ENCODE data around the gene ANK3.

- no peak for TF ChIP-seq POLR2A (IDR thresholded peaks at IDR 0.05)
- no peak for TF ChIP-seq CTCF (IDR thresholded peaks at IDR 0.05)
- TF ChIP-seq POLR2AphosphoS5 (IDR thresholded peaks at IDR 0.05; ENCODE audit: insufficient read depth in 1 of 2, low read depth in 1 of 2): no peak
Measured at GRCh38 chr10:60155943-60156683, 233.6 kb downstream of the ANK3 start.

Data from vagina (tissue), 2 donors.